Cardiac fibroblast (primary cell): ENCODE data around the gene SCAANT1.
A peak's percentile ranks its signal among the peaks of the same experiment; 100 is the strongest.

ENCODE experiments used
- DNase-seq, 2 donors: peaks; one replicate each; pipeline versions ENCODE4 v3.0.0 to v3.0.0-alpha.2; 2010; ENCODE audit warnings: low read depth in 2 of 2
- H3K4me3 ChIP-seq, 2 donors: replicated peaks in 1 of 2; 1 replicate in 1 of 2; 2 replicates in 1 of 2; pipeline ENCODE4 v1.5.1; 2011; ENCODE audit warnings: low read depth in 2 of 2, low read length in 2 of 2, mild to moderate bottlenecking in 2 of 2, moderate library complexity in 1 of 2
- TF ChIP-seq, protein P1 (sequence below): IDR thresholded peaks from one replicate; pipeline ENCODE4 v1.5.1; 2011; ENCODE audit warnings: low read depth, mild to moderate bottlenecking, low read length, inconsistent platforms

SCAANT1 gene

DNA sequence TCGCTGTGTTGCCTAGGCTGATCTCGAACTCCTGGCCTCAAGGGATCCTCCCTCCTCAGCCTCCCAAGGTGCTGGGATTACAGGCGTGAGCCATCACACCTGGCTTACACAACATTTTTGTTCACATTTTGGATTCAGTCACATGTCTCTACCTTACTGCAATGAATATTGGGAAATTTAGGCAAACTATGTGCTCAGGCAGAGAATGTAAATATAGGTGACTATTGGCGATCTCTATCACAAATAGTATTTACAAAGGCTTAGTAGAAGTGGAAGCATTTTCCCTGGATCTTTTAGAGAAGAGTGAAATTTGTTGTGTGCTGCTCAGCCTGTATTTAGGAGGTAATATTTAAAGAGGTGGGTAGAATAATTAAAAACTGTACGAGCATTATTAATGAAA, 20.7 kb downstream of the SCAANT1 start:
- no peak overlapping the region for H3K4me3 ChIP-seq
- TF ChIP-seq, protein P1, sequence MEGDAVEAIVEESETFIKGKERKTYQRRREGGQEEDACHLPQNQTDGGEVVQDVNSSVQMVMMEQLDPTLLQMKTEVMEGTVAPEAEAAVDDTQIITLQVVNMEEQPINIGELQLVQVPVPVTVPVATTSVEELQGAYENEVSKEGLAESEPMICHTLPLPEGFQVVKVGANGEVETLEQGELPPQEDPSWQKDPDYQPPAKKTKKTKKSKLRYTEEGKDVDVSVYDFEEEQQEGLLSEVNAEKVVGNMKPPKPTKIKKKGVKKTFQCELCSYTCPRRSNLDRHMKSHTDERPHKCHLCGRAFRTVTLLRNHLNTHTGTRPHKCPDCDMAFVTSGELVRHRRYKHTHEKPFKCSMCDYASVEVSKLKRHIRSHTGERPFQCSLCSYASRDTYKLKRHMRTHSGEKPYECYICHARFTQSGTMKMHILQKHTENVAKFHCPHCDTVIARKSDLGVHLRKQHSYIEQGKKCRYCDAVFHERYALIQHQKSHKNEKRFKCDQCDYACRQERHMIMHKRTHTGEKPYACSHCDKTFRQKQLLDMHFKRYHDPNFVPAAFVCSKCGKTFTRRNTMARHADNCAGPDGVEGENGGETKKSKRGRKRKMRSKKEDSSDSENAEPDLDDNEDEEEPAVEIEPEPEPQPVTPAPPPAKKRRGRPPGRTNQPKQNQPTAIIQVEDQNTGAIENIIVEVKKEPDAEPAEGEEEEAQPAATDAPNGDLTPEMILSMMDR = no peak
- DNase-seq = no peak

DNA sequence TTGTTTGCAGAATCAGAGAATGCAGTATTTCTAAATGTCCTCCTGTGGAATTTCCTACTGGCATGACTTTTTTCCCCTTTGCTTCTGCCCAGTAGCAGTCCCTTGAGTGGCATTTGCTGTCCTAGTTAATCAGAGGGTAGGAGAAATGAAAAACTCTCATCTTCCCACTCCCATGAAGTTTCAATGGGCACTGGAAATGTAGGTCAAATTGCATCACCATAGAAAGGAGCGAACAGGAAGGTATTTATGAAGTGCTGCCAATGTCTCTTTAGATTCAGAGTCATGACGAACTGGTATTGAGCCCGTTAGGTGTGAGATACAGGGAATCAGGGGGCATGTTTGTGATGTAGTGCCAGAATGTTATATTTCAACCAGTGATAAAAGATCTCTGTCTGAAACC, 25.3 kb downstream of the SCAANT1 start:
- DNase-seq = peak; percentile 18
- TF ChIP-seq, protein P1 = no peak
- H3K4me3 ChIP-seq = no peak overlapping the region

DNA sequence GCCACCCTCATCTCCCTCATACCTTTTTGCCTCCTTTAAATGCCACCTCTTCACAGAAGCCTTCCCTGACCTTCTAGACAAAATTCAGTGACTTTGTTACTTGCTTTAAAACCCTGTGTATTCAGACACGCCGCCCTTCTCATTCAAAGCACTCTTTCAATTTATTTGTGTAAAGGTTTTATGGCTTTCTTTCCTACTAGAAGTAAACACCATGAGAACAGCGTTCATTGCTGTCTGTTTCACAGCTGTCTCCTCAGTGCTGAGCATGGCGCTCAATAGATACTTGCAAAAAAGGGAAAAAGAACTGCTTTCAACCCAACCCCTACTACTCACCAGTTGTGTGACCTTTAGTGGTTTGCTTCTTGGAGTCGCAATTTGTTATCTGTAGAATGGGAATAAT, 31.5 kb downstream of the SCAANT1 start:
- H3K4me3 ChIP-seq = no peak overlapping the region
- TF ChIP-seq, protein P1 = no peak
- no peak for DNase-seq

DNA sequence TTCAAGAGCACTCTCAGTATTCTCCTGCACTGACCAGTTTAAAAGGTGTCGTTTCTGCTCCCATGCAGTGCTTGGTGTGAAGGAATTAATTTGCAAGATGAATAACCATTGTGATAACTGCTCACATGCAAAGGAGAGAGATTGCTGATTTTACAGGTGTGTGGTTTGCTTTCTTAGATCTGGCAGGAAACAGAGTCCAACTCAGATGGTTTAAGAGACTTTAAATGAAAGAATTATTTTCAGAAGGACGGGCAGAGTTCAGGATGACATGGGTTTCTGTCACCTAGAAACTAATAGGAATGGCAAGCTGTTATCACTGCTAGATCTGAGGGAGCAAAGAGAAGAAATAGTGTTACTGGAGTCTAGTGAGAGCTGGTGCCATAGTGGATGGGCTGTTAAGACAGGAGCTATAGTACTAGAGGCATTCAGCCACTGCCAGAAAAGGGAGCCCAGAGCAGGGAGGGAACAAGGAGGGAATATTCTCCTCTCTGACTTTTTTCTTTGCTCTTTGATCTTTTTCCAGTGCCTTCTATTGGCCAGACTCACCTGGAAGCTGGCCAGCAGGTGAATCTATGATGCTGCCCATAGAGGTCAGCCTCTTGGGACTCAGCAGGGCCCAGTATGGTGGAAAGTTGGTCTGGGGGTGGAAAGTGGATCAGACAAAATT, 33.7 kb downstream of the SCAANT1 start:
- no peak overlapping the region for H3K4me3 ChIP-seq
- TF ChIP-seq, protein P1 = no peak
- DNase-seq = no peak

DNA sequence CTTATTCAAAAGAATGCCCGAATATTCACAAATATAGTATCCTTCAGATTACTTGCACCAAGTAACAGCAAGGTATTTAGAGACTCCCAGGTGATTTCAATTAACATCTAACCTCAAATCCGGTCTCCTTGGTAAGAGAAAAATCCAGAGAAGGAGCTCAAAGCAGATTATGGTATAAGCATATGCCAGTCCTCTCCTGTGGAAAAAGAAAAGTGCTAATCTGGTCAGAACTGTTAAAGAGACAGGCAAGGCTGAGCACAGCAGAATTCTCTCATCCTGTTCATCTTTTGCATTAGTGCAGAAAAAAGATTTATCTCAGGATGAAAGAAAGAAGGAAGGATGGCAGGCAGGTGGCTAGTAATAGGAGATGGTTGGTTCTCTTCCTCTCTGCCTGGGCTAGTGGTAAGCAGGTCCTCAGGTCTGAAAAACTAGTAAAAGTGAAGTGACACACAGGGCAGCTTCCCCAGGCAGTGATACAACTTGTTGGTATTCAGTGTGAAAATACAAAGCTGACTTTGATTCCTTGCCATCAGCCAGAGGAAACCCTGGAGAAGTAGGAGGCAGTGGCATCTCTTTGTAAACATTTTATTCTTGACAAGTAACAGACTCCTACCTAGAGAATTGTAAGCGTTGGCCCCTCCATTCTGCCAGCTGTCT, 34.3 kb downstream of the SCAANT1 start:
- TF ChIP-seq, protein P1 = no peak
- peak; percentile 11 to 37 for DNase-seq
- no peak overlapping the region for H3K4me3 ChIP-seq

DNA sequence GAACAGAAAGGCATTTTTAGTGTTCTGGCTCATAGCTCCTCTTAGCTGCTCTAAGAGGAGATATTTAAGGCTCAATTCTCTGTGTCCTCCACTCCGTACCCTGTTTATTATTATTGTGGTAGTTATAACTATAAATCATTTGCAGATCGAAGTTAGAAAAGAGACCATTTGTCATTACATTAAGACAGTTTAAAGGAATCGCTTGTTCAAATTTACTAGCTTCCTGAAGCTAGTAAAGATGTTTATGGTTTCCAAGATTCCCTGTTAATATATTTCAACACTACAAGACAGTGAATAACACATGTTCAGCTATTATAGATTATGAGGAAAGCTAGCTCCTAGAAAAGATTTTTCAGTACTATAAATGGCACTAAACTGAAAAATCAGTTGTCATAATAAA, 35.9 kb downstream of the SCAANT1 start:
- no peak overlapping the region for H3K4me3 ChIP-seq
- TF ChIP-seq, protein P1 = no peak
- no peak for DNase-seq
